RWPE1 (cell line): ENCODE results near the gene GNB1.

Source experiments
- CTCF ChIA-PET: fragments of 350-600 bp; sonication (Branson Sonifier 250); formaldehyde crosslinking; extraction: SDS; loops from one replicate; lab custom pipeline; 2021; lab: Yijun Ruan, JAX
- POLR2A ChIA-PET: fragments of 400-600 bp; formaldehyde crosslinking; extraction: SDS; loops from one replicate; lab custom pipeline; 2020; ENCODE audit warnings: antibody characterized with exemption; ENCODE audit not compliant: low non-redundant PET; lab: Yijun Ruan, JAX
- DNase-seq: peaks from one replicate; pipeline ENCODE4 v3.0.0; 2012; ENCODE audit warnings: low spot score
- H3K27ac ChIP-seq: fragments of 450-650 bp; 2 replicates; pipeline ENCODE4 v1.5.1; 2017
- TF ChIP-seq, protein P1 (sequence below): fragments of 450-650 bp; conservative IDR thresholded peaks from 2 replicates; pipeline ENCODE4 v1.5.1; 2017; ENCODE audit warnings: low read depth, mild to moderate bottlenecking

GNB1 gene

DNA sequence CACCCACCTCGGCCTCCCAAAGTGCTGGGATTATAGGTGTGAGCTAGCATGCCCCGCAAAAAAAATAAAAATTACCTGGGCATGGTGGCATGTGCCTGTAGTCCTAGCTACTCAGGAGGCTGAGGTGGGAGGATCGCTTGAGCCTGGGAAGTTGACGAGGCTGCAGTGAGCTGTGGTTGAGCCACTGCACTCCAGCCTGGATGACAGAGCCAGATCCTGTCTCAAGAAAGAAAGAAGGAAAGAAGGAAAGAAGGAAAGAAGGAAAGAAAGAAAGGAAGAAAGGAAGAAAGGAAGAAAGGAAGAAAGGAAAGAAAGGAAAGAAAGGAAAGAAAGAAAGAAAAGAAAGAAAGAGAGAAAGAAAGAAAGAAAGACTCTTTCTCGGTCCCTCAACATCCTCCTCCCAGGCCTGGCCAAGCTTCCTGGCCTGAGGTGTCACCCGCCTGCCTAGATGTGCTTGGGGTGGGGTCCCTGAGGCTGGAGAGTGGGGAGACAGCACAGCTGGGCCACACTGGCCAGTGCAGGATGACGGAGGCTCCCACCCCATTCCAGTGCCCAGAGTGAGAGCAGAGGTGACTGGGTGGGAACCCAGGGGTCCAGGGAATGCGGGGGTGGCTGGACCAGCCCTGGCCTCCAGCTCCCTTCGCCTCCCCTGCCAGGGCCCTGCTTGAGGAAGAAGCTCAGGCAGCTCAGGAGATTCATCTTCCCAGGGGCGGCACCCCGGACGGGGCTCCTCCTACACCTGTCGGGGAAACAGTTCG is 10.2 kb upstream of the GNB1 start:
- ChIA-PET CTCF (interaction anchor here (0.5 to 1.2 kb wide), 3 partner anchors 8 to 311 kb away, joined by 3 to 4 read pairs (median 3); no protein-coding TSS in a partner anchor), POLR2A (no interaction called here)
- TF ChIP-seq, protein P1, sequence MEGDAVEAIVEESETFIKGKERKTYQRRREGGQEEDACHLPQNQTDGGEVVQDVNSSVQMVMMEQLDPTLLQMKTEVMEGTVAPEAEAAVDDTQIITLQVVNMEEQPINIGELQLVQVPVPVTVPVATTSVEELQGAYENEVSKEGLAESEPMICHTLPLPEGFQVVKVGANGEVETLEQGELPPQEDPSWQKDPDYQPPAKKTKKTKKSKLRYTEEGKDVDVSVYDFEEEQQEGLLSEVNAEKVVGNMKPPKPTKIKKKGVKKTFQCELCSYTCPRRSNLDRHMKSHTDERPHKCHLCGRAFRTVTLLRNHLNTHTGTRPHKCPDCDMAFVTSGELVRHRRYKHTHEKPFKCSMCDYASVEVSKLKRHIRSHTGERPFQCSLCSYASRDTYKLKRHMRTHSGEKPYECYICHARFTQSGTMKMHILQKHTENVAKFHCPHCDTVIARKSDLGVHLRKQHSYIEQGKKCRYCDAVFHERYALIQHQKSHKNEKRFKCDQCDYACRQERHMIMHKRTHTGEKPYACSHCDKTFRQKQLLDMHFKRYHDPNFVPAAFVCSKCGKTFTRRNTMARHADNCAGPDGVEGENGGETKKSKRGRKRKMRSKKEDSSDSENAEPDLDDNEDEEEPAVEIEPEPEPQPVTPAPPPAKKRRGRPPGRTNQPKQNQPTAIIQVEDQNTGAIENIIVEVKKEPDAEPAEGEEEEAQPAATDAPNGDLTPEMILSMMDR = no peak
- DNase-seq = no peak
- no peak overlapping the region for H3K27ac ChIP-seq

GRCh38 chr1:1899967-1900327 is 9.1 kb upstream of the GNB1 start:
- ChIA-PET CTCF (interaction anchor here (1.2 kb wide), 1 partner anchor 9 kb away, joined by 3 read pairs; no protein-coding TSS in a partner anchor), POLR2A (no interaction called here)
- no peak overlapping the region for H3K27ac ChIP-seq
- DNase-seq = no peak
- TF ChIP-seq, protein P1 = no peak

GRCh38 chr1:1899266-1899966 is 8.5 kb upstream of the GNB1 start:
- ChIA-PET POLR2A (no interaction called here), CTCF (interaction anchor here (1.2 kb wide), 1 partner anchor 10 kb away, joined by 3 read pairs; no protein-coding TSS in a partner anchor)
- DNase-seq = no peak

DNA sequence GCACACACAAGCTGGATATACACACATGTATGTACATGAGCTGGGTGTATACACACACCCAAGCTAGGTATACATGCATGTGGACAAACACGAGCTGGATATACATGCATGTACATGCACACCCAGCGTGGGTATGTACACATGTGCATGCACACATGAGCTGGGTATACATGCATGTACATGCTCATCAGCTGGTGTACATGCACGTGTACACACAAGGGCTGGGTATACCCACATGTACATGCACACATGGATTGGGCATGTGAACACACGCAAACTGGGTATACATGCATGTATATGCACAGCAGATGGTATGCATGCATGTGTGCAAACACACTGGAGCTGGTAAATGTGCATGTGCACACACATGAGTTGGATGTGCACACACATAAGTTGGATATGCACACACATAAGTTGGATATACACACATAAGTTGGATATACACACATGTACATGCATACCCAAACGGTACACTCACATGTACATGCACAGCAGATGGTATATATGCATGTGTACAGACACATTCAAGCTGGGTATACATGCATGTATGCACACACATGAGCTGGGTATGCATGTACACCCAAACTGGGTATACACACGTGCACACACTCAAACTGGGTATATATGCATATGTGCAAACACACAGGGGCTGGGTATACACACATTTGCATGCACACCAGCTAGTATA is 7.5 kb upstream of the GNB1 start:
- no peak for DNase-seq
- CTCF ChIA-PET = interaction anchor here (1.1 kb wide), 1 partner anchor 10 kb away, joined by 6 read pairs; no protein-coding TSS in a partner anchor
- no peak overlapping the region for H3K27ac ChIP-seq
- TF ChIP-seq, protein P1 = no peak
- POLR2A ChIA-PET = no interaction called here

More at GRCh38 chr1:1899266-1899966, 8.5 kb upstream of the GNB1 start:
- H3K27ac ChIP-seq = no peak overlapping the region
- TF ChIP-seq, protein P1 = no peak

DNA sequence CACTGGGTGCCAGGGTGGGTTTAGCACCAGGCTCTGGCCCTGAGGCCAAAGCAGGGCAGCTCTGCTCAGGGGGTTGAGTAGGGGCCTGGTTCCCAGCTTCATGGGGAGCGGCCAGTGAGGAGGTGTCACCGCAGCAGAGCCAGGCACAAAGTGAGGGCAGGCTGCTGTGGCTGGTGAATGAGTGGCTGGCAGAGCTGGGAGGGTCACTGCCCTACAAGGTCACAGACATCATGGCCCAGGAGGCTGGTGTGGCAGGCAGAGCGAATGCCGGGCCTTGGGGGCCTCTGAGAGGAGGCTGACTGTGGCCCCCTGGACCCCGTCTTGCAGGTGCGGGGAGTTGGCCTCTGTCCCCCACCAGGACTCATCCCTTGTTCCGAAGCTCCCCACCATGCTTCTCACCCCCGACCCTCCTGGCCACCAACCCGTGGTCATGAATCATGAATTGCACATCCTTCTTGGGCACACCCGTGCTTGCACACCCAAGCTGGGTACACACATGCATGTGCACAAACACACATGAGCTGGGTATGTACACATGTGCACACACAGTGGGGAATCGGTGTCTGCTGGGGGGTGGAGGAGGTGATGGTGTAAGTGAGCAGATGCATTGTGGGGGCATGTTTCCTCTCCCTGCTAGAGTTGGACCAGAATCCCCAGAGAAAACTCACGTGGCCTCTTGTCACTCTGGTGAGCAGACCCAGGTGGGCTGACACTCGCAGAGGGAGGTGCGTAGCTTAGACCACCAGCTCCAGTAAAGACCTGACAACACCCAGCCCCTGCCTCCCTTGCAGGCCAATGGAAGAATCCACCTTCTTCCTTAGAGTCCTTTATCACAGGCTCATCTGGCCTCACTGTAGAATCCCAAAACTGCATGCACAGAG is 4.8 kb upstream of the GNB1 start:
- CTCF ChIA-PET = interaction anchor here (0.6 to 1.9 kb wide), 3 partner anchors 10 to 13 kb away, joined by 3 to 18 read pairs (median 3); no protein-coding TSS in a partner anchor
- POLR2A ChIA-PET = no interaction called here
- TF ChIP-seq, protein P1 = no peak

More for the DNA sequence above, 4.8 kb upstream of the GNB1 start:
- DNase-seq = no peak
- peak overlapping the region; percentile 93 for H3K27ac ChIP-seq
